SK-N-SH treated with all-trans-retinoic acid at 6 μM for 48 hours (cell line): ENCODE data around the gene TNFSF13B.

Experiments
- ARNTL ChIP-seq: fragments of 450-650 bp; formaldehyde crosslinking; IDR thresholded peaks from 2 replicates; pipeline ENCODE4 v1.5.0; 2020; ENCODE audit warnings: low read depth, mild to moderate bottlenecking, moderate library complexity, borderline replicate concordance
- ZNF70 ChIP-seq: fragments of 450-650 bp; formaldehyde crosslinking; IDR thresholded peaks from 2 replicates; pipeline ENCODE4 v1.5.0; 2020; ENCODE audit warnings: mild to moderate bottlenecking, moderate library complexity

DNA sequence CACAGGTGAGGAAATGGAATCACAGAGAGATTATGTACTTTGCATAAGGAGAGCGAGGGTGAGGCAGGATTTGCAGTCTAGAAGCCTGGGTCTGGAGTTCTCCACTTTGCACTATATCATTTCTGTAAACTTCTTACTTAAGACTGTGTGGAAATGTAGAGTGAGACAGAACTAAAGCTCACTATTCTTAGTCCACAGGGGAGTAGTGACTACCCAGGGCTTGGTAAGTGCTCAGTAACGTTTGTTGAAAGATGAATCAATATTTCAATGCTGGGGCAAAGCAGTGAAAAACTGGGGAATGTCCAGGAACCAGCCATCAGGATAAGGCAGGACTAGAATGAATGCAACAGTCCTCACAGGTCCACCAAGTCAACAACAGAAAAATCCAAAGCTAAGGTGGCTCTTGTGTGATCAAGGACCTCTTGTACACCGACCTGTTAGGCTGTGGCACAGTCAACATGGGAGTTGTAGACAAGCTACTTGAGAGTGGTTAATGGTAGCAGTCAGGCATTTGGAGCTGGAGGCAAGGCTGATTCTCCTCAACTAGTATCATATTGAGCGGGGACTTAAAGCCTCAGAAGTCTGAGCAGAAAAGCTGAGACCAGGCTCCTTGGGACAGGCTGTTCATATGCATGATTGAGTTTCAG lies 929 bp upstream of the TNFSF13B start:
- TF ChIP-seq ARNTL (CRISPR knock-in tag) (no peak), ZNF70 (CRISPR knock-in tag) (no peak)
